T-helper 17 cell (primary cell): ENCODE measurements around the gene FOXN4. TPM values are rescaled to one million over a fixed set of nuclear protein-coding genes. Genes with fewer than 3 reads are reported as not detected.
"Not testable (repeated sequence)": the region's sequence is repeated elsewhere in the genome, so short reads cannot be mapped to it uniquely, and the experiment has no call there.

ENCODE experiments used
- ATAC-seq: fragments of 150-1000 bp; cut with Tn5 transposase; 2 replicates; pipeline ENCODE4 v1.10.0; 2021; ENCODE audit warnings: mild to moderate bottlenecking, moderate library complexity
- DNase-seq, 3 donors: peaks; one replicate each; pipeline versions ENCODE4 v3.0.0 to v3.0.0-alpha.2; 2020 to 2021
- H3K9me3 ChIP-seq: one replicate; pipeline ENCODE4 v1.7.0; 2013; ENCODE audit warnings: low read length, mild to moderate bottlenecking; ENCODE audit not compliant: control insufficient read depth, poor library complexity, severe bottlenecking
- H3K27ac Mint-ChIP-seq: one replicate; pipeline ENCODE4 v1.8.0; 2022; ENCODE audit warnings: mild to moderate bottlenecking, moderate library complexity, mixed read lengths
- H3K27me3 Mint-ChIP-seq: one replicate; pipeline ENCODE4 v1.8.0; 2022; ENCODE audit warnings: mixed read lengths
- H3K36me3 Mint-ChIP-seq: one replicate; pipeline ENCODE4 v1.8.0; 2022; ENCODE audit warnings: low read depth, mixed read lengths
- H3K4me1 Mint-ChIP-seq: one replicate; pipeline ENCODE4 v1.8.0; 2022; ENCODE audit warnings: mild to moderate bottlenecking, mixed read lengths
- H3K4me3 Mint-ChIP-seq: one replicate; pipeline ENCODE4 v1.8.0; 2022; ENCODE audit warnings: mild to moderate bottlenecking, moderate library complexity, mixed read lengths
- total RNA-seq, 4 donors: library from RNA in 2 of 4; stranded (reverse) in 2 of 4; gene quantifications; one replicate each; pipeline ENCODE4 v1.2.3 and lab custom pipeline; 2022 to 2026

The FOXN4 gene
- total RNA-seq, 2 donors from 2014 or later: not detected

GRCh38 chr12:109330282-109331230, 21.5 kb upstream of the FOXN4 start:
- Mint-ChIP-seq H3K4me3 (no peak overlapping the region), H3K4me1 (no peaks in the 10 kb centered on the region), H3K36me3 (peaks cover 2% of the 10 kb centered on the region), H3K27ac (no peak overlapping the region), H3K27me3 (peaks cover 18% of the 10 kb centered on the region)
- no peaks in the 10 kb centered on the region for H3K9me3 ChIP-seq
- ATAC-seq: no peak
- DNase-seq: no peak

GRCh38 chr12:109329686-109330085, 20.6 kb upstream of the FOXN4 start:
- Mint-ChIP-seq H3K36me3 (peaks cover 2% of the 10 kb centered on the region), H3K27ac (no peak overlapping the region), H3K4me3 (no peak overlapping the region), H3K27me3 (peaks cover 25% of the 10 kb centered on the region), H3K4me1 (no peaks in the 10 kb centered on the region)
- ATAC-seq: no peak
- H3K9me3 ChIP-seq: no peaks in the 10 kb centered on the region
- no peak for DNase-seq

GRCh38 chr12:109329003-109329402, 19.9 kb upstream of the FOXN4 start:
- H3K36me3 Mint-ChIP-seq: peaks cover 2% of the 10 kb centered on the region
- no peak overlapping the region for H3K4me3 Mint-ChIP-seq
- DNase-seq (no peak), ATAC-seq (no peak)
- peaks cover 23% of the 10 kb centered on the region for H3K27me3 Mint-ChIP-seq
- no peaks in the 10 kb centered on the region for H3K9me3 ChIP-seq
- no peak overlapping the region for H3K27ac Mint-ChIP-seq
- no peaks in the 10 kb centered on the region for H3K4me1 Mint-ChIP-seq

- H3K27ac Mint-ChIP-seq, H3K9me3 ChIP-seq, H3K4me3 Mint-ChIP-seq, H3K36me3 Mint-ChIP-seq, H3K4me1 Mint-ChIP-seq, DNase-seq, ATAC-seq: not testable (repeated sequence)
- peaks cover 49% of the 10 kb centered on the region for H3K27me3 Mint-ChIP-seq
These were observed 12.2 kb upstream of the FOXN4 start for GRCh38 chr12:109321294-109321693.

DNA sequence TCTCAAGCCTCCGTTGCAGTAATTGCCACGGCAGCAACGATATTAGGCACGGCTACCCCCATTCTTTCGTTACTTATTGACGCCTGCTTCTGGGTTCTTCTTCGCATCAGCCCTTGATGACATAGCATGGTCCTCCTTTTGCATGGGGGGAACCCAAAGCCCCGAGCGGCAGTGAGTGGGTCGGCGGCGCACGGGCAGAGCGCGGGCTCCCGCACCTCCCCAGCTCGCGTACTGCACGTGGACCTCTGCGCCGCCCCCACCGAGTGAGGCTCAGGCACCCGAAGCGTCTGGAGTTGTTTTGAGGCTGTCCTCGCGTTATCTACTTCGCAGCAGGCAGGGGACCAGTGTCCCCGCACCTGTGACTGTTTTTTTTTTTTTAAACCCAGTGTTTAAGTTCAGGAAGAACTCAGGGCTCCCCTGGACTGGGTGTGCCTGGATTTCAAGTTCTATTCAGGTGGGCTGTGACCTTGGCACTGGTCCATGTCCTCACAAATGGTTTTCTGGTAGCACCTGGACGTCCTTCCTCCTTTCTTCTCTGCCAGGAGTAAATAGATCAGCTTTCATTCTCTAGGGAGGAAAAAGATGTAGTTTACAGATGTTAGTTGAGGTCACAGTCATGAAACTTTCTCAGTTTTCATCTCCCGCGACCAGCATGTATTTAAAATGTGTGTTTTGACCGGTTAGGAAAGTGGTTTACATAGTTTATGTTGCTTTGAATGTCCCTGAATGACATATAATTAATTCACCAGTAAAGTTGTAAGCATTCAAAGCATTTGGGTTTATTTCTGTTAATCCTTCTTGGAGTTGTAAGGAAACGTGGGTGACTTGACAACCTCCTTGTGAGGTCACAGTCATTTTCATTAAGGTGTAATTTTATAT, 1.4 kb upstream of the FOXN4 start:
- ATAC-seq (peak; percentile 47), DNase-seq (no peak)
- Mint-ChIP-seq H3K27me3 (peaks cover 81% of the 10 kb centered on the region), H3K27ac (no peak overlapping the region), H3K4me3 (peak overlapping the region; percentile 87), H3K4me1 (peaks cover 9% of the 10 kb centered on the region), H3K36me3 (peaks cover 2% of the 10 kb centered on the region)
- H3K9me3 ChIP-seq: no peaks in the 10 kb centered on the region

DNA sequence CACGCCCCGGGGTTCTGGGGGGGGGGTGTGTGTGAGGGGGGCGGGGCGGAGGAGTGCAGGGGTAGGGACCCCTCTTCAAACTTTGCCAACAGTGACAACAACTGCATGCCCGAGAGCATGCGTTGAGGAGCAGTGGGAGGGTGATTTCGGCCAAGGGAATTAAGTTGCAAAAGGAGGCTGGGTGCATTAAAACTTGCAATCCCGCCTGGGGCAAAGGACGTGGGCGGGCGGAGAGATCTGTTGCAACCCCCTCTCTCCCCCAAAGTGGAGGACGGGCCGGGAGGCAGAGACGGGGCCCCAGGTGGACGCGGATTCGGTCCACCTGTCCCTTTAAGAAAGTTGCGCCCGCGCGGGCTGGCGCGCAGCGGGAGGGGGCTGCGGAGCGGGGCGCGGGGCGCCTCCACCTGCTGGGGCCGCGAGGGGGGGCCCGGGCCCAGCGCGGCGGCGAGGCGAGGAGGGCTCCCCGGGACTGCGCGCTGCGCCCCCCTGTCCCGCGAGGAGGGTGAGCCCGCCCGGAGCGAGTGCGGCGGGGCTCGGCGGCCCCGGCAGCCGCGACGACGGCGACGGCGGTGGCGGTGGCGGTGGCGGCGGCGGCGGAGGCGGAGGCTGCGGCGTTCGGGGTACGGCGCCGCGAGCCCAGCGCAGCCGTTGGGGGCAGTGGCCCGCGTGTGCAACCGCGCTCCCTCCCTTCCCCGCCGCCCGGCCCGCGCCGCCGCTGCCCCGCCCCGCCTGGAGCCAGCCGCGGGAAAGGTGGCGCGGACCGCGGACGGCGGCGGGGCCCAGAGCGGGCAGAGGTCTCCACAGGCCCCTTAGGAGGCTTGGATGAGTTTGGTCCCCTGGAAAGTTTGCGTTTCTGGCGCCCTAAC, 530 bp upstream of the FOXN4 start:
- Mint-ChIP-seq H3K27me3 (peaks cover 80% of the 10 kb centered on the region), H3K27ac (no peak overlapping the region), H3K36me3 (peaks cover 2% of the 10 kb centered on the region), H3K4me1 (peaks cover 9% of the 10 kb centered on the region), H3K4me3 (peak overlapping the region; percentile 94)
- ATAC-seq: peak; percentile 37
- no peak for DNase-seq
- H3K9me3 ChIP-seq: no peaks in the 10 kb centered on the region

GRCh38 chr12:109307051-109307450, 2.0 kb downstream of the FOXN4 start:
- H3K27me3 Mint-ChIP-seq: peaks cover 79% of the 10 kb centered on the region
- H3K36me3 Mint-ChIP-seq: peaks cover 2% of the 10 kb centered on the region
- no peak for DNase-seq
- ATAC-seq: no peak
- no peak overlapping the region for H3K4me3 Mint-ChIP-seq
- H3K9me3 ChIP-seq: no peaks in the 10 kb centered on the region
- no peak overlapping the region for H3K27ac Mint-ChIP-seq
- peaks cover 9% of the 10 kb centered on the region for H3K4me1 Mint-ChIP-seq

DNA sequence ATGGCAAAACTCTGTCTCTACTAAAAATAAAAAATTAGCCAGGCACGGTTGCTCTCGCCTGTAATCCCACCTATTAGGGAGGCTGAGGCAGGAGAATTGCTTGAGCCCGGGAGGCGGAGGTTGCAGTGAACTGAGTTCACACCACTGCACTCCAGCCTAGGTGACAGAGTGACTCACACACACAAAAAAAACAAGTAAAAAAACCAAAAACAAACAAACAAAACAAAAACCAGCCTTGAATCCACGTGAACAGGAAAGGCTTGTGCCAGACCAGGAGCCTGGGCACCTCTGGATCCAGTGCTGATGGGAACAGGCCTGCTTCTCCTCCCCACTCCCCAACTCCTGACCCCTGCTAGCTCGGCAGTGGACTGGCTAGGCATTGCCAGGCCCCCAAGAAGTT, 3.5 kb downstream of the FOXN4 start:
- no peaks in the 10 kb centered on the region for H3K9me3 ChIP-seq
- ATAC-seq (no peak), DNase-seq (no peak)
- Mint-ChIP-seq H3K27me3 (peaks cover 75% of the 10 kb centered on the region), H3K27ac (no peak overlapping the region), H3K4me1 (peaks cover 7% of the 10 kb centered on the region), H3K4me3 (no peak overlapping the region), H3K36me3 (peaks cover 4% of the 10 kb centered on the region)

GRCh38 chr12:109304485-109304884, 4.6 kb downstream of the FOXN4 start:
- Mint-ChIP-seq H3K4me3 (no peak overlapping the region), H3K36me3 (peaks cover 4% of the 10 kb centered on the region), H3K4me1 (peaks cover 2% of the 10 kb centered on the region), H3K27me3 (peaks cover 76% of the 10 kb centered on the region), H3K27ac (no peak overlapping the region)
- H3K9me3 ChIP-seq: no peaks in the 10 kb centered on the region
- ATAC-seq (no peak), DNase-seq (no peak)

DNA sequence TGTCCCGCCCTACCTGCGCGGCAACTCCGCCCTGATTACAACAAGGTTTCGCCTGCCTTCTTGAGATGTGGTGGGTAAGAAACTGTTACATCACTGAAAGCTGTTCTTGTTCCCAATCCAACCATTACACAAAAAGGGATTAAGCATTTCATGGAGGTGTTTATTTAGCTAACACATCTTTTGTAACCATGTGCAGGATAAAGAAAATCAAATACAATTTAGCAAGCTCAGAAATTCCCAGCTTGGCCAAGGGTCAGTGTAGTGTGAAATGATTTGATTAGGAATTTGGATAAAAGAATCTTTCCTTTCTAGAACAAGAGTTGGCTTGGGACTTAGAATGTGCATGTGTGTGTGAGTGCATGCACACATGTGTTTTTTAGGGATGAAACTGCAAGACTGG, 6.3 kb downstream of the FOXN4 start:
- H3K9me3 ChIP-seq: no peaks in the 10 kb centered on the region
- DNase-seq (no peak), ATAC-seq (no peak)
- no peaks in the 10 kb centered on the region for H3K4me1 Mint-ChIP-seq
- H3K36me3 Mint-ChIP-seq: peaks cover 4% of the 10 kb centered on the region
- no peak overlapping the region for H3K27ac Mint-ChIP-seq
- no peak overlapping the region for H3K4me3 Mint-ChIP-seq
- peaks cover 70% of the 10 kb centered on the region for H3K27me3 Mint-ChIP-seq

DNA sequence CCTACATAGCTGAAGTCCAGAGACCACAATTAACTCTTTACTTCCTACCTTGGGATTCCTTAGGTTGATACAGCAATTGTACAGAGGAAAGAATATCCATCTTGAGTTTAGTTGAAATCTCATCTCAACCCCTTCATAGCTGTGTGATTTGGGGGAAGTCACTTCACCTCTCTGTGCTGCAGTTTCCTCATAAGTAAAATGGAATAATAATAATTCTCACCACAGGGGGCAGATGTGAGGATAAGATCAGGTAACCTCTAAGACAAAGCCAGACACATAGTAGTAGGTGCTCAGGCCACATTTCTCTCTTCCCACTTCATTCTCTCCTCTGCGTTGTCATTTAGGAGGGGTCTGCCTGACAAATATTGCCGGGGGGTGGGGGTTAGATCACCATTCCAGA, 6.7 kb downstream of the FOXN4 start:
- no peaks in the 10 kb centered on the region for H3K9me3 ChIP-seq
- Mint-ChIP-seq H3K27ac (no peak overlapping the region), H3K4me3 (no peak overlapping the region), H3K27me3 (peaks cover 66% of the 10 kb centered on the region), H3K36me3 (peaks cover 2% of the 10 kb centered on the region), H3K4me1 (no peaks in the 10 kb centered on the region)
- DNase-seq: no peak
- ATAC-seq: no peak

DNA sequence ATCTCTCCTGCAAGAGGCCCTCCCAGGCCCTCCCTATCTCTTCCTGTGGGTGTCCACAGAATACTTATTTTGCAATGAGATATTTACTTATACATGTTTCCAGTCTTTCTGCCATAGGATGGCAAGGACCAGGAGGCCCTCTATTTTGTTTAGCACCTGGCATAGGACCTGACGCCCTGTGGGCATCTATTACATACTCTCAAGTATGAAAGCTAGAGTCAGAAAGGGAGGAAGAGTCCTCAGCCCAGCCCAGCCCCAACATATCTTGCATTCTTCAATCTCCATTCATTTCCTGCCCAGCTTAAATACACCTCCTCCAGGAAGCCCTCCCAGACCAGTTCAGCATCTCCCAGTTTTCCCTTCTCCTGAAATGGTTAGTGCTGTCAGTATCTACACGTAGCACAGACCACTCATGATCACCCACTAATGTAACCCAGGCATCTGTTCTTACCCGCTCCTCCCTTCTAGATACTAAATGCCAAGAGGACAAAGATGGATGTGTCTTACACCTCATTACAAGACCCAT, 7.4 kb downstream of the FOXN4 start:
- no peak overlapping the region for H3K27ac Mint-ChIP-seq
- ATAC-seq (no peak), DNase-seq (no peak)
- no peaks in the 10 kb centered on the region for H3K9me3 ChIP-seq
- no peaks in the 10 kb centered on the region for H3K4me1 Mint-ChIP-seq
- no peak overlapping the region for H3K4me3 Mint-ChIP-seq
- H3K27me3 Mint-ChIP-seq: peaks cover 60% of the 10 kb centered on the region
- H3K36me3 Mint-ChIP-seq: peaks cover 2% of the 10 kb centered on the region
